GM12873 (cell line): ENCODE results near the gene CAMK1D.

Experiments used
- TF ChIP-seq, protein P1 (sequence below): IDR thresholded peaks from 2 replicates; pipeline ENCODE4 v1.5.1; 2012; ENCODE audit warnings: low read depth, mild to moderate bottlenecking, moderate library complexity, low read length, control low read depth; ENCODE audit not compliant: insufficient read depth; ENCODE audit errors: missing control alignments

CAMK1D gene

DNA sequence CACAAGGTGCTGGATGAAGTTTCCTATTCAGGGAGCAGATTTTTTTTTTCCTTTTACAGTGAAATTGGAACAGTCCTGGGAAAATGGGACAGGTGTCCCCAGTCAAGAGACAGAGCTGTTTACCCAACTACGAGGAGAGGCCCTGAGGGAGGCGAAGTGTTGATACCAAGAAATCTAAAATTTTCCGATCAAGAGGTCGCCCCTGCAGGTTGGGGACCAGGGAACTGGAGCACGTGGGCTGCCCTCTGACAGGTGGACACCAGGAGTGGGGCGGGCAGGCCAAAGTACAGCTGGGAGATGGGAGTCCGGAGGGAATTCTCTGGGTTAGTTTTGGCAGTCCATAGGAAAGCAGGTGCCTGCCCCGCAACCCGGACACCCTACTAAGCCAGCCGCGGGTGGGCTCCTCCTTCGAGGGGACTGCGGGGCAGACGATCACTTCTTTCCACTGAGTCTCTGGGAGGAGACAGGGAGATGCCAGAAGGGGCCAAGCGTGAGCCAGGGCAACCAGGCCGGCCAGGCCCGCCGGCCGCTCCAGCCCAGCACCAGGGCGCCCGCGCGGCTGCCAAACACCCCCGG lies 965 bp upstream of the CAMK1D start:
- TF ChIP-seq, protein P1, sequence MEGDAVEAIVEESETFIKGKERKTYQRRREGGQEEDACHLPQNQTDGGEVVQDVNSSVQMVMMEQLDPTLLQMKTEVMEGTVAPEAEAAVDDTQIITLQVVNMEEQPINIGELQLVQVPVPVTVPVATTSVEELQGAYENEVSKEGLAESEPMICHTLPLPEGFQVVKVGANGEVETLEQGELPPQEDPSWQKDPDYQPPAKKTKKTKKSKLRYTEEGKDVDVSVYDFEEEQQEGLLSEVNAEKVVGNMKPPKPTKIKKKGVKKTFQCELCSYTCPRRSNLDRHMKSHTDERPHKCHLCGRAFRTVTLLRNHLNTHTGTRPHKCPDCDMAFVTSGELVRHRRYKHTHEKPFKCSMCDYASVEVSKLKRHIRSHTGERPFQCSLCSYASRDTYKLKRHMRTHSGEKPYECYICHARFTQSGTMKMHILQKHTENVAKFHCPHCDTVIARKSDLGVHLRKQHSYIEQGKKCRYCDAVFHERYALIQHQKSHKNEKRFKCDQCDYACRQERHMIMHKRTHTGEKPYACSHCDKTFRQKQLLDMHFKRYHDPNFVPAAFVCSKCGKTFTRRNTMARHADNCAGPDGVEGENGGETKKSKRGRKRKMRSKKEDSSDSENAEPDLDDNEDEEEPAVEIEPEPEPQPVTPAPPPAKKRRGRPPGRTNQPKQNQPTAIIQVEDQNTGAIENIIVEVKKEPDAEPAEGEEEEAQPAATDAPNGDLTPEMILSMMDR, result no peak

DNA sequence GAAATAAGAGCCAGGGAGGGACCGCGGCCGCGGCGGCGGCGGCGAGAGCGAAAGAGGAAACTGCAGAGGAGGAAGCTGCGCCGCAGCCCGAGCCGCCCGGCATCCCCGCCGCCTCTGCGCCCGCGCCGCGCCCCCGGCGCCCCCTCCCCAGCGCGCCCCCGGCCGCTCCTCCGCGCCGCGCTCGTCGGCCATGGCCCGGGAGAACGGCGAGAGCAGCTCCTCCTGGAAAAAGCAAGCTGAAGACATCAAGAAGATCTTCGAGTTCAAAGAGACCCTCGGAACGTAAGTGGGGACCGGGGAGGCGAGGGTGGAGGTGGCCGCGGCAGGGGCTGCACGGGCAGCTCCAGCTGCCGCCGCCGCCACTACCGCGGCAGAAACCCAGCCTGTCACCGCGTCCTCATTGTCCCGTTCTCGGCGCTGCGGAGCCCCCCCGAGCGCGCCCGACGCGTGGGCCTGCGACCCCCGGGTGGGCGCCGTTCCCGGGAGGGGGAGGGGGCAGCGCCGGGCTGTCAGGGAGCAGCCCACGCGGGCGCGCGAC lies 351 bp downstream of the CAMK1D start:
- TF ChIP-seq, protein P1, result no peak

DNA sequence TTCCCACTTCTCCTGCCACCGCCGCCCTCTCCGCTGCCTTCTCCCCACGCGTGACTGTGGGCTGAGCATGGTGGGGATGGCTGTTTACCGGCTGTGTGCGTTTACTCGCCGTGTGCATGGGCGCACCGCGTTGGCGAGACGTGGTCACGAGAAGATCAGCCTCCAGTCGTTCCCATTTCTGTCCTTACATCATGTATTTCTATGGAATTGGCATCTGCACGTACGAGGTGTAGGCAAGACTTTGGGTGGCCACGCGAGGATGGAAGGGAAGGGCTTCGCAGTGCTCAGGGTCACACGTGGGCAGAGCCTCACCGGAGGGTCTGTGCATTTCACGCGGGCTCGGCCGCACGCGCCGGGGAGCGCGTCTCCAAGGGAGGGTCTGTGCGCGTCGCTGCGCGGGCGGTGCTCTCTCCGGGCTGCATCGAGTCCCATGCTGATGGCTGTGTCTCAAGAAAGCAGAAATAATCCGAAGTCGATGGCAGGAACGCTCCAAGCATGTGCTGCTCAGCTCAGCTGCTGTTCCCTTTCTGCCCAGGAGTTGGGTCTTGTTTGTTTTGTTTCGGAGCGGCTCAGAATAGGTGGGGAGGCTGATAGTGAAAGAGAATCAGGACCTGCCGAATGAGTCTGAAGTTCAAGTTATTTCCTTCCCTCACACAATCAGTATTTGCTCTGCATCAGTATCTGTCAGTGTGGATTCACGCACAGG lies 973 bp downstream of the CAMK1D start:
- TF ChIP-seq, protein P1, result peak; percentile 35

DNA sequence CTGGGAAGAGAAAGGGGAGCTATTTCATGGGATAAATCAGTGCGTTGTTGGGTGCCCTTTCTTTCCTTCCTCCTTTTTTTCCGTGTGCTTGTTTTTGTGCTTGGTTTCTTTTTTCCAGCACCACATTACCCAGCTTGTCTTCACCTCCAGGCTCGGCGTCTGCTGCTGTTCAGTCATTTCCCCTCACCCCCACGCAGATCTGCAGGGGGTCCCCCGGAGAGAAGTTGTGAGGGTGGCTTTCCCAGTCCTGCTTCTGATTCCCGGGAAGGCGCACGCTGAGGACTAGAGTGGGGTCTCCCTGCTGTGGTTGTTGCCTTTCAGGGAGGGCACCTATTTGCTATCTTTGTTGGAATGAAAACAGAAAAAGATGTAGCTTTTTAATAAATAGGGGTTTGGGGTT lies 1.6 kb downstream of the CAMK1D start:
- TF ChIP-seq, protein P1, result no peak

DNA sequence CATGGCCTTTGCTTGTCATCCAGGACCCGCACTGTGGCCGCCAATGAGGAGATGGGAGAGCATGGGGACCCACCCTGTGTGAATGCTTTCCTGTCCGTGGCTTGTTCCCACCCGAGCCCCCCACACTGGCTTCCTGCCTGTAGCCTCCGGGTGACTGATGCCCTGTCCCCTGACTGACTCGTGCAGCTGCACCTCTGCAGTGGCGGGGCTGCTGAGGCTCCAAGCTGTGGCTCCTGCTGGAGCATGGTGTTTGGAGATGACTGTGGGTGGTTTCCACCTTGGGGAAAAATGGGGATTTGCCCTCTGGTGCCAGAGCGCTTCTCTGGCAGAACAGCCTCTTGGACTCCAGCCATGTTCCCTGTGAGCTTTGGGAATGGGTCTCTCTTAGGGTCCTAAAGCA lies 2.1 kb downstream of the CAMK1D start:
- TF ChIP-seq, protein P1, result no peak

DNA sequence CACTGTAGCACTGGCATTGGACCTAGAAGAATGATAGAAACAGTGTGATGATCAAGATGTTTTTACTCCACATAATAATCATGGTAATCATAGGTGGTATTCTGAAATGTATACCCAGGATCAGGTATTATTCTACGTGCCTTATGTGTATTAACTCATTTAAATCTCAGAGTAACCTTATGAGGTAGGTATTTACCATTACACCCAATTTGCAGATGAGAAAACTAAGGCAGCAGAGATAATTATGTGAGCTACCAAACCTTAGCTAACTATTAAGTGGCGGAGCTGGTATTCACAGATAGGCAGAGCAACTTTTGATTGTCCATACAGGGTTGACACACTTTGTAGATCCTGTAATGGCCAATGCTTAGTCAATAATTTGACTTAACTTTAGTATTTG lies 2.5 kb downstream of the CAMK1D start:
- TF ChIP-seq, protein P1, result no peak

DNA sequence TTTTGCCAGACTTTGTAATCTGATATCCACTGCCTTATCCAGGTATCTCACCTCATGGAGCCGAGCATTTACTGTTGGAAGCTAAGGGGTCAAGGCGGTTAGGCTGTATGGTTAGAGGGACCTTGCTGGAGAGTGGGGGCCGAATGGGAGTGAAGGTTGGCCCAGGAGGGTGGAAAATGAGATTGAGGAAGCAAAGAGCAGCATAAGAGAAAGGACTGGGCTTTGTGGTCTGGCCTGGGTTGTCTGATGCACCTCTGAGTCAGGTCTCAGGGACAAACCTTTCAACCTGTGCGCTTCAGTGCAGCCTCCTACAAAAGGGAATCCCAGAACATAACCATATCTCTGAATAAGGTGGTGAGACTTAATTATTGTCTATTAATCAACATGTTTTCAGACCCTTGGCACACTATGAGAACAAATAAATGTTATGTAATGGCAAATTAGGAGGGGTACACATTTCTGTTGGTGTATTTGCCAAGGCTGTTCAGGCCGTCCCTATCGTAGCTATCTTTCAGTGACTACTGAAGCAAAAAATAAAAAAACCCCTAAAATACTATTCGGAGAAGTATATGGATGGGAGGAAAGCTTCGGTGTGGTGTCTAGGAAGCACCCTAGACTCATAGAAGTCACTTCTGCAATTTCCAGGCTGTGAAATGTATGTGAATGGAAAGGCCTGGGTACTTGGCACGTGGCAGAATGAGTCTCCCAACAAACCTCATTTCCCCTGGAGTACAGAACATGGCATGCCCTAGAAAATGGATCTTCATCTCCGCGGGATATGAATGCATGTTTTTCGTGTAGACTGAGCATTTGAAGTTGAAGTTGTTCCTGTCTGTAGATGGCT lies 4.3 kb downstream of the CAMK1D start:
- TF ChIP-seq, protein P1, result no peak
